Activated CD4-positive, alpha-beta T cell treated with anti-CD3 and anti-CD28 coated beads for 4 hours (primary cell): Measurements from ENCODE around the gene BRI3BP.
"Not testable (repeated sequence)": the region's sequence is repeated elsewhere in the genome, so short reads cannot be mapped to it uniquely, and the experiment has no call there.

Experiments used
- DNase-seq, 2 donors: peaks; one replicate each; pipeline ENCODE4 v3.0.0-alpha.2; 2020

The BRI3BP gene

DNA sequence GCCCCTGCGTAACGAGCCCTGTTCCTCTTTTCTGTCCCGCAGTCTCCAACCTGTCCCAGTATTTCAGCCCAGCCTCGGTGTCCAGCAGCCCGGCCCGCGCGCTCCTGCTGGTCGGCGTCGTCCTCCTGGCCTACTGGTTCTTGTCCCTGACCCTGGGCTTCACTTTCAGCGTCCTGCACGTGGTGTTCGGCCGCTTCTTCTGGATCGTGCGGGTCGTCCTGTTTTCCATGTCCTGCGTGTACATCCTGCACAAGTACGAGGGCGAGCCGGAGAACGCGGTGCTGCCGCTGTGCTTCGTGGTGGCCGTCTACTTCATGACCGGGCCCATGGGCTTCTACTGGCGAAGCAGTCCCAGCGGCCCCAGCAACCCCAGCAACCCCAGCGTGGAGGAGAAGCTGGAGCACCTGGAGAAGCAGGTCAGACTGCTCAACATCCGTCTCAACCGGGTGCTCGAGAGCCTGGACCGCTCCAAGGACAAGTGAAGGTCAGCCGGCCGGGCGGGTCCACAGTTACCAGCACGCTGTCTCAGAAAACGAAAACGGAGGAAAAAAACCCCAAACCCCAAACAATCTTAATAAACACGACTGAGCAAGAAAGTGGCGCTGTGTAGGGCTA is 31.6 kb downstream of the BRI3BP start:
- DNase-seq: no peak

DNA sequence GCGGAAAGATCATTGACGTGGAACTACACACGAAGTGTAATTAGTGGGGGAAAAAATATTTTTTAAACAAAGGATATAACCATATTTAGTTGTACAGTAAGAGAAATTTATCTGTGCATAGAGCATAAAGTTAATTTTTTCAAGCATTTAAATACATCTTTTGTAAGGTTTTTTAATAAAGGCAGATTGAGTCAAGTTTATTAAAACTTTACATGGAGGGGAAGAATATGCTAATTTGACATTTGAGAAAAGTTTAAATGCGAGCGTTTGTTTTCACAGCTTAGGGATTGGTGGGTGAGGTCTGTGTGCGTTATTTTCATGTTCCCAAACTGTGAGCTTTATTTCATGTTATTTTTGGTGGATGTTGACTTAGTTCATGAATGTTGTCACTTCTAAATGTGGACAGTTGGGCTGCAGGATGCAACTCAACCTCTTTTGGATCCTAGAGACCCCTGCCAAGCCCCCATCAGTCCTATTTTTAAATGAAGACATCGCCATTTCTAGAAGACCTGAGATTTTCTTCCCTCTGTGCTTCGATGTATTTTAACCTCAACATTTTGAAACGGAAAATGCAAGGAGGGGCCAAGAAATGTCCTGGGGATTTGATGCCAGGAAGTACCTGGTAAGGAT is 32.3 kb downstream of the BRI3BP start:
- no peak for DNase-seq

DNA sequence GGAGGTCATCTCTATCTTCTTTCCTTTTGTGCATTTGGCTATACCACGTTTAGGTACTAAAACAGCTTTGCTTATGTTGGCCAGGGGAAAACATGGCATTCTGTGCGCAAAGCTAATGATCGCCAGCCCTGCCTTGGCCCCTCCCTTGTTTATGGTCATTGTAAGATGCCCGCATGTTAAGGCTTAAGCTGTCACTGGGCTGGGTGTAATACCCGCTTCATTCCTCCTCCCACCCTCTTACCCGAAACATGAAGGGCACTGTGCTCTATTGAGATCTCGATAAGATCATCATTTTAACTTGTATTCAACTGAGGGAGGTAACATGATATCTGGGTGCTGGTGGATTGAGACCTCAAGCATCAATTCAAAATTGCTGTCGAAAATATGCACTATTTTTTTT is 34.7 kb downstream of the BRI3BP start:
- DNase-seq: no peak

DNA sequence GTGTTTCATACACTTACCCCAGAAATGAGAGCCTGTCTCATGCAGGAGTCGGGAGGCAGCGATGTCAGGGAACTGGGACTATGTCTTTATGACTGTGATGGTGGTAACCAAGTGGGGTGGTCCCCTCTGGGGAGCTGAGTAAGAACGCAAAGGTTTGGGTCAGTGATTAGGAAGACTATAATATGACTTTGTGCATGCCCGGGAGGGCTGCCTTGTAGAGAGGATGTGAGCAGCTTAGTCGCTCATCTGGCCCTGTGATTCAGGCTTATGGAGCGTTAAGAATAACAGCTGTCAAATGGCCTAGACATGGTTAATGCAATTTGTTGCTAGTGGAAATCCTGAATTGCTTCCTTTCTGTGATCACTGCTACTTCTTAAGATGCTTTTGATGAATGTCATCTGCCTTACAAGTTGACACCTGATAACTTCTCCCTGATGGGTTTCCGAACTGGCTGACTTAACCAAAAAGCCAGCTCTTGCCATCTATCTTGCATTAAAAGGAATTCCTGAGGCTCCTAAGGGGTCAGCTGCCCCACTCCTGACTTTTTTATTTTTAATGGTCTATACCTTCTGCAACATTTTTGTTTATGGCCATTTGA is 36.4 kb downstream of the BRI3BP start:
- DNase-seq: no peak

DNA sequence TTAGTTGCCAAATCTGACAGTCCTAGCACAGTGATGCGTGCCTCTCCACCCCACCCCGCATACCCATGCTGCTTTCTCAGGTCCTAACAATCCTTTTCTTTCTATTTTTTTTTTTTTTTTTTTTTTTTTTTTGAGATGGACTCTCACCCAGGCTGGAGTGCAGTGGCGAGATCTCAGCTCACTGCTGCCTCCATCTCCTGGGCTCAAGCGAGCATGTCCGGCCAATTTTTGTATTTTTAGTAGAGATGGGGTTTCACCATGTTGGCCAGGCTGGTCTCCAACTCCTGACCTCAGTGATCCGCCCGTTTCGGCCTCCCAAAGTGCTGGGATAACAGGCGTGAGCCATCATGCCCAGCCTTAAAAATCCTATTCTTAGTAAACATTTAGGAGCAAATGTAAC is 38.0 kb downstream of the BRI3BP start:
- DNase-seq: not testable (repeated sequence)

DNA sequence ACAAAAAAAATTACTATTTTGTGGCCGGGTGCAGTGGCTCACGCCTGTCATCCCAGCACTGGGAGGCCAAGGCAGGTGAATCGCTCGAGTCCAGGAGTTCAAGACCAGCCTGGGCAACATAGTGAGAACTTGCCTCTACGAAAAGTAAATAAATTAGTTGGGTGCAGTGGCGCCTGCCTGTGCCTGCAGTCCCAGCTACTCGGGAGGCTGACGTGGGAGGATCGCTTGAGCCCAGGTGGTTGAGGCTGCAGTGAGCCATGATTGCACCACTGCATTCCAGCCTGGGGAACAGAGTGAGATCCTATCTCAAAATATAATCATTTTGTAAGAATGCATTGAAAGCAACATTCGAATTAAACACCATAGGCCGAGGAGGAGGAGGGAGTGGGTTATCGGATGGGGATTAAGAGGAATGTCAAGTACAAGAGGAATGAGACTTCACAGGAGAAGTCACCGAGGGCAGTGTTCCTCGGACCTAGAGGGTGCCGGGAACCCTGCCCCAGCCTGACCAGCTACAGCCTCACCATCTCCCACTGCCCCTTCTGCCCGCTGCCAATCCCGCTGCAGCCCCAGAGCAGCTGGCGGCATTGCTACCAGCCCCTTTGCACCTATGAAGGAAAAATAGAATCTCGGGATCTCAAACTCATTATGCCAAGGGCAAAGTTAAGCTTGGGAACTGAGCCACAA is 39.2 kb downstream of the BRI3BP start:
- no peak for DNase-seq

DNA sequence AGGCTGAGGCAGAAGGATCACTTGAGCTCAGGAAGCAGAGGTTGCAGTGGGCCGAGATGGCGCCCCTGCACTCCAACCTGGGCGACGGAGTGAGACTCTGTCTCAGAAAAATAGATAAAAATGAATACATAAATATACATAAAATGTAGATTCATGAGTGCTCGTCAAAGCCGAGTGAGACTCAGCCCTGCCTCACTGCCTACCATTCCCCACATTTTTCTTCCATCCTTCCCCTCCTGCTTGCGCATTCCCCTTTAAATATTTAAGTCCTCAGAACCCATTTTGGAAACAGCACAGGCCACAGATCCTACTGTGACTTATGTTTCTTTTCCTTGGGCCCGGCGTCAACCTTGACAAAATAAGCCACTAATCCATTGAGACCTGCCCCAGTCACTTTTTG is 39.8 kb downstream of the BRI3BP start:
- DNase-seq: no peak

DNA sequence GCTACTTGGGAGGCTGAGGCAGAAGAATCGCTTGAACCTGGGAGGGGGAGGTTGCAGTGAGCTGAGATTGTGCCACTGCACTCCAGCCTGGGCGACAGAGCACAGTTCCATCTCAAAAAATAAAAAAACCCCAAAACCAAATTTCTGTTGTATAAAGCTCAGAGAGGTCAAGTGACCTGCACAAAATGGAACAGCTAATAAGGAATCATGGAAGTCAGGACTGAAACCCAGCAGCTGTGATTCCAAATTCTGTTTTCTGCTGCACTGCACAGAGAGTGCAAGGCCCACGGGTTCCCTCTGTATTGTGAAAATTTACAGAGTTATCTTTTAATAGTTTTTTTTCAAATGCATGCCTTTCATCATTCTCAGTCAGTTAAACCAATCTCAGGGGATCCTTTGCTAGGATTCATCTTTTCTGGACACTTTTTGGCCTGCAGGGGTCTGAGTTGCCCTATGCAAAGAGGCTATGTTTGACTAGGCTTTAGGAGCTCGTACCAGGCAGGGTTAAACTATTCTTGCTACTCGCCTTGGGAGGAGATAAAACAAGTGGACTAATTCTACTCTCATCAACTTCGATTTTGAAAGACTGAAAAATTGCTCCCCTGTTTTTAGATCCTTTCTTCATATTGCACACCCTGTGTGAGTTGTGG is 45.7 kb downstream of the BRI3BP start:
- no peak for DNase-seq

DNA sequence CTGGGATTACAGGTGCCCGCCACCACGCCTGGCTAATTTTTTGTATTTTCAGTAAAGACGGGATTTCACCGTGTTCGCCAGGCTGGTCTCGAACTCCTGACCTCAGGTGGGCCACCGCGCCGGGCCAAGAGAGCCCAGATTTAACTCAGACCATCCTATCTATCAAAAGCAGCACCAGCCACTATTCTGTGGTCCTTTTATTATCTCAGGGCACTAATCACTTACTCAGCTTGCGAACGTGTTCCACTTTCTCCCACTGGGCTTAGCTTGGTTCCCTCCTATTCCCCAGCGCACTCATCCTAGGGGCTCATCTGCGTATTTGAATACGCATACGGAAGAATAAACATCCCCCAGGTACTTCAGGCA is 55.6 kb downstream of the BRI3BP start:
- no peak for DNase-seq

DNA sequence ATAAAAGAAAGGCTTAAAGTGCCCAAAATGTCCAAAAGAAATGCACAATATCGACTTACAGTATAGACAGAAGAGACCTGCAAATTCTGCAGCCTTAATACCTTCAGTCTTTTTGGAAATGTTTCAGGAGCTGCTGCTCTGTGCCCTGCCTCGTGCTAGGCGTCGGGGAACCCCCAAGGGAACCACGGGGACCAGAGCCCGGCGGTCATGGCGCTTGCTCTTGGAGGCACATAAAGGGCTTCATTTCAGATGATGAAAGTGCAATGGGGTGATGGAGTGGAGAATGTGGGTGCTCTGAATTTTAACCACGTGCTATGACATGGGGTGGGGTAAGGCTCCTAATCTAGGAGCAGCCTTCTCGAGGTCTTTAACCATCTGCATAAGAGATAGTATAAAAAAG is 57.0 kb downstream of the BRI3BP start:
- DNase-seq: no peak

DNA sequence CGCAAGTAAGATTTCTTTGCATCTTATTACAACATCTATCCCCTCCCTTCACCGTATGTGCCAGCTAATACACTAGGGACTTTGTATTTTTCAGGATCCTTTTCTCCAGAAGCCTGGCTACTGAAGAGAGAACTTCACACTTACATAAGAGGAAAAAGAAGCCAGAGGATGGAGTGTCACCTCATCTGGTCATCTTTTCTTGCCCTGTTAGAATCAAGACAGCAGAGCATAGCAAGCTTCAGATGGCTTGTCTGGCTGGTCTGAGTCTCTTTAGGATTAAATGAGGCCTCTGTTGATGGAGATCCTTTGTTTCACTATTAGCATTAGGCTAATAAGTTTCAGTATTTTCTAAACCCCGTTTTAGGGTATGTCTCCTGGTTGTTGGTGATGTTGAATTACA is 57.4 kb downstream of the BRI3BP start:
- no peak for DNase-seq

DNA sequence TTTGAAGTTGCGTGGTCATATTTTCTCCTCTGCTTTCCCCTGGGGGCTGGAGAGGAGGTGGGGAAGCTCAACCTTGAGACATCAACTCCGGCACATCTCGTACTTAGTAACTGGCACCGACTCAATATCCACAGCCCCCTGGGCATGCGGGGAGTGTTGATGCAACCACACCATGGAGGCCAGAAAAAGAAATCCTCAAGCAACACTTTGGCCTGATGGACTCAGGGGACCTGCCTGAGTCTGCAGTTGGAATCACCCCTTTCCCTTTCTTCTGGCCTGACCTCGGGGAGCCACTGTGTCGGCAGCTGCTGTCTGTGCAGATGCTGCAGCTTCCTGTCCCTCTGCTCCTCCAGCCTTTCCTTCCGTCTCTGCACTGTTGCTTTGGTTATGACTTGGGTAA is 60.4 kb downstream of the BRI3BP start:
- no peak for DNase-seq

DNA sequence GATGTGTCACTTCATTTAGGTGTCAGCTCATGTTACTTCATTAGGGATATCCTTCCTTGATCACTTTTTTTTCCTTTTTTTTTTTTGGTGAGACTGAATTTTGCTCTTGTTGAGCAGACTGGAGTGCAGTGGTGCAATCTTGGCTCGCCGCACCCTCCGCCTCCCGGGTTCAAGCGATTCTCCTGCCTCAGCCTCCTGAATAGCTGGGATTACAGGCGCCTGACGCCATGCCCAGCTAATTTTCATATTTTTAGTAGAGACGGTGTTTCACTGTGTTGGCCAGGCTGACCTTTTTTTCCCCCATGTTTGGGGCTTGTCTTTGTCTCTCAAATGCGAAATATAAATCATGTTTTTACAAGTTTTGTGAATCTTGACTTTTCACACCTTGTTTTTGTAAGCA is 62.1 kb downstream of the BRI3BP start:
- DNase-seq: no peak

DNA sequence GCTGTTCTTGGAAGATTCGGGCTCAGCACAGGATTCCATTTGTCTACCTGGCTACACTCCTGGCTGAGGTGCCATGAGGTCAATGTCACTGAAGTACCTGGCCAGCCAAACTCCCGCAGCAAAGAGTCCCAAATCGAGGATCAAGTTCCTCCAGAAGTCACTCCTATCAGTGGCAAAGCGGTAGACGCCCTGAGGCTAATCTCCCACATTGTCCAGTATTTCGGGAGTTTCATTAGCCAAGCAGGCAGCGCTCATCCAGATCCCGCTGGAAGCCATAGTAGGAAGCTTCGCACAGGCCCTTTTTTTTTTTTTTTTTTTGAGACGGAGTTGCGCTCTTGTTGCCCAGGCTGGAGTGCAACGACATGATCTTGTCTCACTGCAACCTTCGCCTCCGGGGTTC is 62.9 kb downstream of the BRI3BP start:
- no peak for DNase-seq

DNA sequence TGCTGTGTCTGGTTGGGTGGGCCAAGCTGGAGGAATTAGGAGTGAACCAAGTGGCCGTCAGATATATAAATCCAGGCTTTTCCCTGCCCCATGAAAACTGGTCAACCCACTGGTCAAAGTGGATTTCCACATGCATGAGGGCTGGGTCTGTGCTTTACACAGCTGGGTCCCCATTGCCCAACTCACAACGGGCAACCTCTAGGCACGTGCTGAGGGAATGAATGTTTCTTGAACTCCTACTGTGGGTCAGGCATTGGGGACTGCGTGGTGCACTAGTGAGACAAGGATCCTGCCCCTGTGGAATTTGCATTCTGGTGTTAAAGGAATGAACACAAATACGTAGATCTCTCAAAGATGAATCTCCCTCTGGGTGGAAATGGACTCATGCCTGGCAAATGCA is 64.3 kb downstream of the BRI3BP start:
- DNase-seq: no peak

DNA sequence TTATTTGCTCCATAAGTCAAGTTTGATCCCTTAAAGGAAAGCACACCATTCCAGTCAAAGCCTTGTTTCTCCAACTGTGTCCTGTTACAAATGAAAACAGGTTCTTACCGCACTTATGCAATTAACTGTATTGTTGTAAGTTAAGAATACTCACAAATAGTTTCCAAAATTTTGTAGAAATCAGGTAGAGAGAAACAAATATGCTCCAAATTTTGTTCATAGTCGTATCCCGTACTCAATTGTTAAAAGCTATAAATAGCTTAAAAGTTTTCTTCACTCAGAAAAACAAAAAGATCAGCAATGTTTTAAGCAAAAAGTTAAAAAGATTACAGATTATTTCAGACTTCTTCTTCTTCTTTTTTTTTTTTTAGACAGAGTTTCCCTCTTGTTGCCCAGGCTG is 67.8 kb downstream of the BRI3BP start:
- no peak for DNase-seq

DNA sequence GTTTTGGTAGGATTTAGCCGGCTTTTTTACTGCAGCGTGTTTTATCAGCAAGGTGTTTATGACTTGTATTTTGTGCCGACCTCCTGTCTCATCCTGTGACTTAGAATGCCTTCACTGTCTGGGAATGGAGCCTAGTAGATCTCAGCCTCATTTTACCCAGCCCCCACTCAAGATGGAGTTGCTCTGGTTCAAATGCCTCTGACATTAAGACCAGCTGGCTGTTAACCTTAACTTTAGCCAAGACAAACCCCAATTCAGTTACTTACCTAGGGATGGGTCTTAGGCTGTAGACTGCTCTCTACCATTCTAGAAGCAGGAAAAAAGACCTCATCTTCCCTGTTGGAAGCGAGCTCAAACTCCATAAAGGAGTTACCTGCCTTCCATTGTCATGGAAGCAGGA is 70.1 kb downstream of the BRI3BP start:
- DNase-seq: not testable (repeated sequence)

DNA sequence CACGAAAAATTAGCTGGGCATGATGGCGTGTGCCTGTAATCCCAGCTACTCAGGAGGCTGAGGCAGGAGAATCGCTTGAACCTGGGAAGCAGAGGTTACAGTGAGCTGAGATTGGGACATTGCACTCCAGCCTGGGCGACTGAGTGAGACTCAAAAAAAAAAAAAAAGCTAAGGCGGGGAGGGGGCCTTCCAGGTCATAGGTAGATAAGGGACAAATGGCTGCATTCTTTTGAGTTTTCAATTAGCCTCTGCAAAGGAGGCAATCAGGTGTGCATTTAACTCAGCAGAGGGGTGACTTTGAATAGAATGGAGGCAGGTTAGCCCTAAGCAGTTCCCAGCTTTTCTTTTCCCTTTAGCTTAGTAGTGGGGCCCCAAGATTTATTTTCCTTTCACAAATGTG is 71.0 kb downstream of the BRI3BP start:
- DNase-seq: no peak

DNA sequence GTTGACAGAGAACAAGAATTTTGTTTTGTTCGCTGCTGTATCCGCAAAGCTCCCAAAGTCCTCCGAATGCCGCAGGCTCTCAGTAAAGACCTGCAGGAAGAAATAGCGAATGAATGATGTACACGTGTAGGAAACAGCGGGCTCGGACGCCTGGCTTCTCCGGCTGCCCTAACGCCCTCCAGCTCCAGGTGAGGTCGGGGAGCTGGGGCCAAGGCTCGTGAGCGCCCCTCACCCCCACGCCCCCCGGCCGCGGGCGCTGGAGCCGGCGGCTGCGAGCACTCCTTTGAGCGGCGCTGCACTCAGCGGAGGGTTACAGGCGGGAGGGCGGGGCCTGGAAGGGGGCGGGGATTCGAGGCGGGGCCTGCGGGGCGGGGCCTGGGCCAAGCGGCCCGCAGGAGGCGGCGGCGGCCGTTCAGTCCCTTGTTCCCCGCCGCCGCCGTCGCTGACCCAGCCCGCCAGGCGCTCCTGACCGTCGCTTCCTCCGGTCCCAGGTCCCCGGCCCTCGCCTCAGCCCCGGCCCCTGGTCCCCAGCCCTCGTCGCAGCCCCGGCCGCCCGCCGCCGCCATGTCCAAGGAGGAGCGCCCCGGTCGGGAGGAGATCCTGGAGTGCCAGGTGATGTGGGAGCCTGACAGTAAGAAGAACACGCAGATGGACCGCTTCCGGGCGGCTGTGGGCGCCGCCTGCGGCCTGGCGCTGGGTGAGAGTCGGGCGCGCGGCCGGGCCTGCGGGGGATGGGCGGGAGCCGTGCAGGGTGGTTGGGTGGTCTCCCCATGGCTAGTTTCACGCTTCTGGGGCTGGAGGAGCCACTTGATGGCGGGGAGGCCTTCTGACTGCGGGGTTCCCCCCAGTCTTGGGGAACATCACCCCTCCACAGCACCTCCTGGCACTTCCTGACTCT is 71.8 kb downstream of the BRI3BP start, which contains the start of gene AACS:
Gene AACS (plus strand): TSS at position 415 of the 898 bp plus-strand sequence. CDS start 150 bp downstream, at position 565.
- DNase-seq: peak; percentile 76

DNA sequence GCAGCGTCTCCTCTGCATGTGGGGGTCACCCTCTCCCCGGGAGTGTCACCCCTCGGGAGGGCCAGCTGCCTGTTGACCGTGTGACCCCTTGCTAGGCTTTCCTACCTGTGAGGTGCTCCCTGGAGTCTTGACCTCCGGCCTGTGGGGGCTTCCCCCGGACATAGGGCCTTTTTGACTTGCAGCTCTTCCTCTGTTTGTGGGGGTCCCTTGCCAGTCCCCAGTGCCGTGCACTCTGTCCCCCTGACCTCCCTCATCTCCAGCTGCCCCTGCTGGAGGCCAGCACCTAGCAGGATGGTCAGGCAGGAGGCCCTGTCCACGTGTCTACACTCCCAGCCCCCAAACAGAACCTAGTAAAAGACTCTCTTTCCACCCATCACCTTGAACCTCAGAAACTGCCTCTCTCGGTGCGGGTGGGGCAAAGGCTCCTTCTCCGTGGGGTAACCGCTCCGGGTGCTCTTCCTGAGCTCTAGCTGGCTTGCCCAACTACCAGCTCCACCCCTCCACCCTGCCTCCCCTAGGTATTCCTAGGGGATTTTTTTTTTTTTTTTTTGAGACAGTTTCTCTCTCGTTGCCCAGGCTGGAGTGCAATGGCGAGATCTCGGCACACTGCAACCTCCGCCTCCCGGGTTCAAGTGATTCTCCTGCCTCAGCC is 72.6 kb downstream of the BRI3BP start:
- no peak for DNase-seq

DNA sequence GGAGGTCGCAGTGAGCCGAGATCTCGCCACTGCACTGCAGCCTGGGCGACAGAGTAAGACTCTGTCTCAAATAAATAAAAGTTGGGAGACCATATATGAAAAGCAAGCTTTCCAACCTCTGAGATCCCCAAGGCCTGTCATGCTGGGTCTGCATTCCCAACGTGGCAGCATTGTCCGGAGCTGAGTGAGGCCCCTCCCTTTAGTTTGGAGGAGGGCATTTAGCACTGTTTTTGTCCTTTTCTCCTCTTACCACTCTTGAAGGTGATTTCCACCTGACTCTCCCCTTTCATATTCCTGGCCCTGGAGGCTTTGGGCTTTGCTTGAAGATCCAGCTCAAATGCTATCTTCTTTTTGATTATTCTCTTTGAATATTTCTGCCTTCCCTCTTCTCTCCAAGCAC is 74.9 kb downstream of the BRI3BP start:
- no peak for DNase-seq

DNA sequence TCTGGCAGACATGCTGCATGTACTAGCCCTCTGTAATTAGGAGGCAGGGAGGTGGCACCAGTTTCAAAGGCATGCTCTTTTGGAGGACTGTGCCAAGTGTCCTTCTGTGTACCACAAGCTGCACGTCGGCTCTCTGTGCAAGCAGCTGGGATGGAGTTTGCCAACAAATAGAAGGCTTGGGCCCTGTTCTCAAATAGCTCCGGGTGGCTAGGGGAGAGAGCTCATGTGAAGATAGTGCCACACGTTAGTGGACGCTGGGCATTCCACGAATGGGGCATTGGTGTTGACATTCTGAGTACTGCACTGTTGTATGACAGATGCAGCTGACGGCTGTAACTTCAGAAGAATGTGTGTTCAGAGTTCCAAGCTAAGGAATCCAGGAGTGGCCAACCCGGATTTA is 76.2 kb downstream of the BRI3BP start:
- DNase-seq: no peak
